Dermis blood vessel endothelial cell (primary cell): ENCODE results near the gene WDR77. TPM values are rescaled to one million over a fixed set of nuclear protein-coding genes. Genes with fewer than 3 reads are reported as not detected.

ENCODE experiments used
- DNase-seq: peaks from one replicate; pipeline ENCODE4 v3.0.0; 2010
- total RNA-seq: library from RNA; depleted of rRNA; stranded (reverse); fragments of >200 nt; gene quantifications from 2 replicates; pipeline ENCODE4 v1.2.3, GENCODE V29; 2014

The WDR77 gene
- total RNA-seq, 1 donor from 2014 or later: 52.2 TPM

GRCh38 chr1:111436726-111437125 lies 12.3 kb downstream of the WDR77 start:
- no peak for DNase-seq

GRCh38 chr1:111424281-111424680 lies 24.8 kb downstream of the WDR77 start:
- no peak for DNase-seq

- DNase-seq: no peak
Observed at GRCh38 chr1:111422546-111423391, 26.3 kb downstream of the WDR77 start.

- DNase-seq: no peak
Observed at GRCh38 chr1:111420377-111420776, 28.7 kb downstream of the WDR77 start.

GRCh38 chr1:111419037-111419436 lies 30.0 kb downstream of the WDR77 start:
- DNase-seq: no peak

GRCh38 chr1:111417755-111418154 lies 31.3 kb downstream of the WDR77 start:
- DNase-seq: no peak

- DNase-seq: no peak
Observed at GRCh38 chr1:111415461-111415860, 33.6 kb downstream of the WDR77 start.

GRCh38 chr1:111414756-111415155 lies 34.3 kb downstream of the WDR77 start:
- DNase-seq: no peak

GRCh38 chr1:111412839-111413238 lies 36.2 kb downstream of the WDR77 start:
- no peak for DNase-seq

GRCh38 chr1:111407301-111407700 lies 41.8 kb downstream of the WDR77 start:
- no peak for DNase-seq

- DNase-seq: peak; percentile 91
Observed at GRCh38 chr1:111406321-111406768, 42.7 kb downstream of the WDR77 start.

GRCh38 chr1:111404588-111404987 lies 44.5 kb downstream of the WDR77 start:
- DNase-seq: no peak

GRCh38 chr1:111402083-111402482 lies 47.0 kb downstream of the WDR77 start:
- DNase-seq: no peak

- peak; percentile 76 for DNase-seq
Observed at GRCh38 chr1:111399792-111400610, 49.1 kb downstream of the WDR77 start.

GRCh38 chr1:111392460-111392945 lies 56.6 kb downstream of the WDR77 start:
- no peak for DNase-seq

- DNase-seq: no peak
Observed at GRCh38 chr1:111392042-111392441, 57.0 kb downstream of the WDR77 start.

Other genes with a start within 250 kb of the WDR77 start
- gene DENND2D, start 248.6 kb downstream of the WDR77 start, total RNA-seq: 2.6 and 2.7 TPM in 2 replicates
- gene CHI3L2, start 221.5 kb downstream of the WDR77 start, total RNA-seq: under 0.01 TPM in 1 of 2 replicates, not detected in the other
- not detected in 2 replicates for gene CHIA, start 158.4 kb downstream of the WDR77 start, total RNA-seq
- 0.84 and 1.0 TPM in 2 replicates for gene OVGP1, start 21.5 kb downstream of the WDR77 start, total RNA-seq
- 325 and 449 TPM in 2 replicates for gene ATP5PB, start 208 bp upstream of the WDR77 start, total RNA-seq
- gene C1orf162, start 24.7 kb upstream of the WDR77 start, total RNA-seq: under 0.01 and 0.09 TPM in 2 replicates
- gene ADORA3, start 54.4 kb upstream of the WDR77 start, total RNA-seq: not detected in 2 replicates
- not detected in 2 replicates for gene TMIGD3, start 54.4 kb upstream of the WDR77 start, total RNA-seq
- gene RAP1A, start 170.5 kb upstream of the WDR77 start, total RNA-seq: 21.1 and 49.1 TPM in 2 replicates